H1 (cell line): ENCODE data around the gene CD34. TPM values are rescaled to one million over a fixed set of nuclear protein-coding genes. Genes with fewer than 3 reads are reported as not detected.

Source experiments
- CTCF ChIA-PET: fragments of 300-600 bp; sonication (Branson Sonifier 250); formaldehyde crosslinking; loops from one replicate; lab custom pipeline; 2021; ENCODE audit not compliant: partially characterized antibody; lab: Charles Lee
- POLR2A ChIA-PET: fragments of 300-600 bp; sonication (Branson Sonifier 250); formaldehyde crosslinking; loops from one replicate; lab custom pipeline; 2021; ENCODE audit warnings: inconsistent platforms; ENCODE audit not compliant: partially characterized antibody; lab: Charles Lee
- DNase-seq, 2 experiments: peaks; one replicate each; pipeline versions ENCODE4 v3.0.0 to v3.0.0-alpha.2; 2010 to 2022; ENCODE audit warnings: low spot score in 2 of 2, low read depth in 1 of 2, mixed read lengths in 1 of 2
- FAIRE-seq: peaks from 2 replicates; lab custom pipeline; 2011; peaks lifted over from hg19 to GRCh38; lab: Jason Lieb, UNC
- H2AFZ ChIP-seq: 2 replicates; pipeline ENCODE4 v1.8.1; 2012; ENCODE audit warnings: low read length, inconsistent platforms
- H2AK5ac ChIP-seq: 2 replicates; pipeline ENCODE4 v1.6.1; 2013; ENCODE audit warnings: low read depth, low read length
- H2BK120ac ChIP-seq: replicated peaks from 2 replicates; pipeline ENCODE3; 2013; ENCODE audit warnings: low read depth, low read length, inconsistent platforms
- H2BK12ac ChIP-seq: 2 replicates; pipeline ENCODE4 v1.6.1; 2013; ENCODE audit warnings: low read depth, low read length
- H2BK15ac ChIP-seq: 2 replicates; pipeline ENCODE4 v1.6.1; 2013; ENCODE audit warnings: low read length
- H2BK20ac ChIP-seq: 2 replicates; pipeline ENCODE4 v1.6.1; 2013; ENCODE audit warnings: low read length
- H2BK5ac ChIP-seq: 2 replicates; pipeline ENCODE4 v1.6.1; 2013; ENCODE audit warnings: low read depth, low read length
- H3K14ac ChIP-seq: 2 replicates; pipeline ENCODE4 v1.6.1; 2013; ENCODE audit warnings: inconsistent platforms; ENCODE audit not compliant: insufficient read length
- H3K18ac ChIP-seq: 2 replicates; pipeline ENCODE4 v1.6.1; 2013; ENCODE audit warnings: low read length; ENCODE audit errors: extremely low read depth
- H3K23ac ChIP-seq: 2 replicates; pipeline ENCODE4 v1.6.1; 2013; ENCODE audit warnings: inconsistent platforms; ENCODE audit not compliant: insufficient read length
- H3K23me2 ChIP-seq: 2 replicates; pipeline ENCODE4 v1.6.1; 2013; ENCODE audit warnings: low read depth, low read length
- H3K27ac ChIP-seq: 2 replicates; pipeline ENCODE4 v1.6.1; 2011; ENCODE audit warnings: low read depth, low read length, inconsistent platforms
- H3K27me3 ChIP-seq, 4 experiments: replicated peaks in 1 of 4; 1 replicate in 1 of 4; 2 replicates in 3 of 4; pipeline versions ENCODE4 v1.6.1 to v1.8.1; 2011 to 2013; ENCODE audit warnings: low read length in 3 of 4, mild to moderate bottlenecking in 3 of 4, inconsistent platforms in 2 of 4, mixed read lengths in 2 of 4, moderate library complexity in 1 of 4; ENCODE audit not compliant: control insufficient read depth in 3 of 4, insufficient read depth in 3 of 4; ENCODE audit errors: extremely low read depth in 1 of 4
- H3K36me3 ChIP-seq, 4 experiments: 2 replicates each; pipeline versions ENCODE4 v1.6.1 to v1.8.1; 2011 to 2013; ENCODE audit warnings: mild to moderate bottlenecking in 4 of 4, low read length in 3 of 4, moderate library complexity in 2 of 4, control low read depth in 1 of 4, inconsistent platforms in 1 of 4; ENCODE audit not compliant: insufficient read depth in 4 of 4, control insufficient read depth in 2 of 4
- H3K4ac ChIP-seq: replicated peaks from 2 replicates; pipeline ENCODE3; 2013; ENCODE audit warnings: low read length, low read depth, mixed read lengths, inconsistent platforms; ENCODE audit not compliant: insufficient read length
- H3K4me1 ChIP-seq, 4 experiments: replicated peaks in 1 of 4; 1 replicate in 1 of 4; 2 replicates in 3 of 4; pipeline versions ENCODE4 v1.6.1 to v1.8.1; 2011 to 2013; ENCODE audit warnings: low read length in 3 of 4, inconsistent platforms in 2 of 4, mixed read lengths in 1 of 4; ENCODE audit not compliant: insufficient read depth in 4 of 4, control insufficient read depth in 3 of 4
- H3K4me2 ChIP-seq, 2 experiments: 2 replicates each; pipeline versions ENCODE4 v1.6.1 to v1.8.1; 2011 to 2013; ENCODE audit warnings: low read depth in 2 of 2, low read length in 2 of 2, control low read depth in 1 of 2, inconsistent platforms in 1 of 2, mild to moderate bottlenecking in 1 of 2; ENCODE audit not compliant: insufficient read depth in 1 of 2
- H3K4me3 ChIP-seq, 4 experiments: fragments of 200-600, 300-600 bp in 1 of 4; sonication (generic), shearing (Covaris generic), sonication (Bioruptor Twin) in 1 of 4; 2 replicates each; pipeline versions ENCODE4 v1.5.1 to v1.8.1; 2011 to 2016; ENCODE audit warnings: low read length in 4 of 4, low read depth in 3 of 4, control low read depth in 2 of 4, inconsistent platforms in 2 of 4, mild to moderate bottlenecking in 2 of 4, mixed read lengths in 1 of 4, moderate library complexity in 1 of 4; ENCODE audit not compliant: insufficient read depth in 2 of 4; ENCODE audit errors: extremely low read depth in 1 of 4
- H3K56ac ChIP-seq: replicated peaks from 2 replicates; pipeline ENCODE3; 2013; ENCODE audit warnings: low read depth, mild to moderate bottlenecking, mixed read lengths, low read length, inconsistent platforms; ENCODE audit not compliant: insufficient read length
- H3K79me1 ChIP-seq: 2 replicates; pipeline ENCODE4 v1.6.1; 2013; ENCODE audit warnings: low read depth, low read length, control low read depth
- H3K79me2 ChIP-seq, 2 experiments: 2 replicates each; pipeline versions ENCODE4 v1.6.1 to v1.8.1; 2012 to 2013; ENCODE audit warnings: low read length in 2 of 2, mild to moderate bottlenecking in 2 of 2, inconsistent platforms in 1 of 2; ENCODE audit not compliant: insufficient read depth in 2 of 2, control insufficient read depth in 1 of 2
- H3K9ac ChIP-seq, 4 experiments: replicated peaks in 1 of 4; 1 replicate in 1 of 4; 2 replicates in 3 of 4; pipeline versions ENCODE4 v1.6.1 to v1.8.1; 2011 to 2013; ENCODE audit warnings: low read depth in 3 of 4, low read length in 3 of 4, control low read depth in 2 of 4, mild to moderate bottlenecking in 2 of 4, moderate library complexity in 2 of 4, inconsistent platforms in 1 of 4; ENCODE audit errors: extremely low read depth in 1 of 4
- H3K9me3 ChIP-seq, 2 experiments: 2 replicates each; pipeline versions ENCODE4 v1.6.1 to v1.8.1; 2012 to 2013; ENCODE audit warnings: mild to moderate bottlenecking in 2 of 2, moderate library complexity in 2 of 2, control low read depth in 1 of 2, inconsistent platforms in 1 of 2, low read depth in 1 of 2, low read length in 1 of 2, mixed read lengths in 1 of 2; ENCODE audit not compliant: insufficient read depth in 2 of 2
- H4K20me1 ChIP-seq, 2 experiments: replicated peaks in 1 of 2; 2 replicates each; pipeline versions ENCODE3 to v1.8.1; 2011 to 2013; ENCODE audit warnings: inconsistent platforms in 2 of 2, low read length in 2 of 2, mild to moderate bottlenecking in 1 of 2; ENCODE audit not compliant: insufficient read depth in 2 of 2, control insufficient read depth in 1 of 2
- H4K5ac ChIP-seq: 2 replicates; pipeline ENCODE4 v1.6.1; 2013; ENCODE audit warnings: low read length, low read depth, mixed read lengths, inconsistent platforms; ENCODE audit not compliant: insufficient read length
- H4K8ac ChIP-seq: 2 replicates; pipeline ENCODE4 v1.8.0; 2013; ENCODE audit warnings: mild to moderate bottlenecking, moderate library complexity, low read length, inconsistent platforms; ENCODE audit not compliant: insufficient read depth; ENCODE audit errors: extremely low read depth
- H4K91ac ChIP-seq: replicated peaks from 2 replicates; pipeline ENCODE3; 2013; ENCODE audit warnings: low read length, mixed read lengths, inconsistent platforms; ENCODE audit not compliant: insufficient read length
- BRCA1 ChIP-seq: IDR thresholded peaks from 2 replicates; pipeline ENCODE4 v1.6.1; 2012; ENCODE audit warnings: low read depth, low read length, improper control_type of control experiment
- CREB1 ChIP-seq: IDR thresholded peaks from 2 replicates; pipeline ENCODE4 v1.6.1; 2012; ENCODE audit warnings: inconsistent platforms
- CTCF ChIP-seq, 3 experiments: IDR thresholded peaks; 1 replicate in 2 of 3; 2 replicates in 1 of 3; pipeline versions ENCODE4 v1.5.1 to v1.6.1; 2011; ENCODE audit warnings: low read length in 3 of 3, mild to moderate bottlenecking in 3 of 3, inconsistent platforms in 2 of 3, low read depth in 1 of 3, moderate library complexity in 1 of 3; ENCODE audit not compliant: insufficient read depth in 1 of 3; ENCODE audit errors: control extremely low read depth in 1 of 3
- GTF2F1 ChIP-seq: IDR thresholded peaks from 2 replicates; pipeline ENCODE4 v1.6.1; 2012; ENCODE audit warnings: low read depth, low read length, improper control_type of control experiment, borderline replicate concordance
- MAX ChIP-seq: IDR thresholded peaks from 2 replicates; pipeline ENCODE4 v1.6.1; 2012; ENCODE audit warnings: inconsistent platforms
- NANOG ChIP-seq: IDR thresholded peaks from 2 replicates; pipeline ENCODE4 v1.6.1; 2011; ENCODE audit warnings: low read length, low read depth, mild to moderate bottlenecking, inconsistent platforms; ENCODE audit not compliant: insufficient read depth, poor library complexity, severe bottlenecking
- RAD21 ChIP-seq, 2 experiments: IDR thresholded peaks in 1 of 2; conservative IDR thresholded peaks in 1 of 2; 2 replicates each; pipeline ENCODE4 v1.6.1; 2011; ENCODE audit warnings: low read depth in 2 of 2, low read length in 2 of 2, improper control_type of control experiment in 1 of 2, inconsistent platforms in 1 of 2, mild to moderate bottlenecking in 1 of 2, moderate library complexity in 1 of 2
- WGBS, 2 experiments: shearing (Covaris generic) in 1 of 2; methylation state at CpG; one replicate each; pipeline versions ENCODE4 v1.1.6 to v1.1.7; 2013 to 2015; ENCODE audit warnings: low lambda C conversion rate in 2 of 2, mixed read lengths in 2 of 2, inconsistent platforms in 1 of 2, low coverage in 1 of 2, missing lambda C conversion rate in 1 of 2; ENCODE audit not compliant: insufficient replicate concordance in 2 of 2, insufficient coverage in 1 of 2, insufficient read length in 1 of 2; ENCODE audit errors: extremely low coverage in 1 of 2, missing lambda C conversion rate in 1 of 2; 5-methylcytosine and 5-hydroxymethylcytosine counted together
- polyA plus RNA-seq, 7 experiments: library from polyadenylated mRNA; depleted of rRNA in 3 of 7; stranded (reverse) in 5 of 7; unstranded in 2 of 7; fragments of >200 nt in 5 of 7; fragments of 200-250 nt in 2 of 7; gene quantifications; 1 replicate in 5 of 7; 2 replicates in 1 of 7; 4 replicates in 1 of 7; pipeline versions ENCODE4 v1.2.1 to v1.2.3, GENCODE V29; 2011 to 2013; ENCODE audit warnings: missing spikeins in 2 of 7, mixed read lengths in 2 of 7
- total RNA-seq: library from RNA; stranded (reverse); fragmentation: NEBNext Ultra II Directional; extraction: Animal tissue kit (Norgen Biotek cat#: 25700); gene quantifications from 2 replicates; pipeline ENCODE4 v1.2.1, GENCODE V29; 2021

Gene CD34
- total and polyA plus RNA-seq, 2 of the 8 experiments (the other 6 are each of a cell fraction or from before 2014, with no cell fraction given), result 0.39 to 0.54 TPM

GRCh38 chr1:207876131-207876530, 34.8 kb downstream of the CD34 start:
- H3K27me3 ChIP-seq, result no peaks in the 10 kb centered on the region
- no peak overlapping the region for H3K4me2 ChIP-seq
- H2AFZ ChIP-seq, result no peak overlapping the region
- no peak overlapping the region for H3K18ac ChIP-seq
- no peak overlapping the region for H3K56ac ChIP-seq
- POLR2A ChIA-PET, result no interaction called here
- no peak overlapping the region for H2BK12ac ChIP-seq
- H4K91ac ChIP-seq, result no peak overlapping the region
- 65% methylated on average over 4 of the region's 4 CpGs; no CpG with 5 or more reads in 1 of the 2 experiments for WGBS, 2 experiments
- no peak for FAIRE-seq
- no peak overlapping the region for H3K9ac ChIP-seq
- H3K79me2 ChIP-seq, result no peaks in the 10 kb centered on the region
- no peak overlapping the region for H3K23ac ChIP-seq
- H2AK5ac ChIP-seq, result no peak overlapping the region
- no peak overlapping the region for H2BK5ac ChIP-seq
- no peaks in the 10 kb centered on the region for H3K9me3 ChIP-seq
- peak; percentile 21 to 50; a peak in 3 of 4 replicates for TF ChIP-seq RAD21 (IDR thresholded peaks at IDR 0.05 in 1 of 2, conservative IDR thresholded peaks at IDR 0.05 in 1 of 2; ENCODE audit: low read depth in 2 of 2, low read length in 2 of 2)
- TF ChIP-seq BRCA1, result no peak
- TF ChIP-seq MAX, result no peak
- TF ChIP-seq GTF2F1, result no peak
- TF ChIP-seq CREB1, result 0 out of 2 replicates have a peak, but pooled peaks have one; percentile 26
- TF ChIP-seq CTCF (IDR thresholded peaks at IDR 0.05; ENCODE audit: control extremely low read depth in 1 of 3, insufficient read depth in 1 of 3, low read depth in 1 of 3, low read length in 3 of 3), result peak; percentile 50 to 66 (median 51)
- no peak for TF ChIP-seq NANOG
- H3K4ac ChIP-seq, result no peak overlapping the region
- H3K23me2 ChIP-seq, result no peaks in the 10 kb centered on the region
- H3K27ac ChIP-seq, result no peak overlapping the region
- no peak overlapping the region for H3K14ac ChIP-seq
- H4K20me1 ChIP-seq, result no peaks in the 10 kb centered on the region
- no peak overlapping the region for H2BK15ac ChIP-seq
- CTCF ChIA-PET, result interaction anchor here (0.7 to 12.5 kb wide), 27 partner anchors 8 to 146 kb away, joined by 3 to 180 read pairs (median 5); no protein-coding TSS in a partner anchor
- no peak overlapping the region for H2BK120ac ChIP-seq
- H3K4me3 ChIP-seq, result no peak overlapping the region
- no peak overlapping the region for H2BK20ac ChIP-seq
- H3K36me3 ChIP-seq, result no peaks in the 10 kb centered on the region
- DNase-seq, result no peak
- no peaks in the 10 kb centered on the region for H3K79me1 ChIP-seq
- no peak overlapping the region for H4K5ac ChIP-seq
- no peak overlapping the region for H4K8ac ChIP-seq
- 0 out of 7 replicates have a peak, but pooled peaks cover 0 to 2% (median 0%) of the 10 kb centered on the region in 4 experiments for H3K4me1 ChIP-seq
